Loucy (cell line): ENCODE results near the gene RELA.

ENCODE experiments used
- H2AFZ ChIP-seq: fragments of 200-600 bp; sonication (generic); 2 replicates; pipeline ENCODE4 v1.6.0; 2016; ENCODE audit warnings: antibody characterized with exemption, mild to moderate bottlenecking, low read length, moderate library complexity
- H3F3A ChIP-seq: fragments of 200-600 bp; 2 replicates; pipeline ENCODE4 v1.6.0; 2016; ENCODE audit warnings: antibody characterized with exemption, low read depth, mild to moderate bottlenecking
- H3K27me3 ChIP-seq: fragments of 200-600 bp; sonication (generic); 2 replicates; pipeline ENCODE4 v1.6.1; 2014; ENCODE audit warnings: low read length, mild to moderate bottlenecking; ENCODE audit not compliant: insufficient read depth, poor library complexity, severe bottlenecking
- H3K36me3 ChIP-seq: fragments of 200-600 bp; sonication (generic); 2 replicates; pipeline ENCODE4 v1.6.1; 2016; ENCODE audit warnings: low read length; ENCODE audit not compliant: insufficient read depth
- H3K4me1 ChIP-seq: fragments of 200-600 bp; sonication (generic); 2 replicates; pipeline ENCODE4 v1.5.1; 2014; ENCODE audit warnings: low read length, mild to moderate bottlenecking; ENCODE audit not compliant: insufficient read depth, poor library complexity, severe bottlenecking
- H3K4me2 ChIP-seq: fragments of 200-600 bp; sonication (generic); 2 replicates; pipeline ENCODE4 v1.6.0; 2014; ENCODE audit warnings: antibody characterized with exemption, low read length, low read depth, mild to moderate bottlenecking; ENCODE audit not compliant: poor library complexity, severe bottlenecking
- H3K4me3 ChIP-seq: fragments of 200-600 bp; sonication (generic); 2 replicates; pipeline ENCODE4 v1.5.1; 2014; ENCODE audit warnings: low read length, mild to moderate bottlenecking, mixed read lengths; ENCODE audit not compliant: poor library complexity, severe bottlenecking
- H3K79me2 ChIP-seq: fragments of 200-600 bp; sonication (generic); 2 replicates; pipeline ENCODE4 v1.6.1; 2014; ENCODE audit warnings: low read length; ENCODE audit not compliant: insufficient read depth
- H3K9ac ChIP-seq: fragments of 200-600 bp; sonication (generic); 2 replicates; pipeline ENCODE4 v1.6.0; 2014; ENCODE audit warnings: mild to moderate bottlenecking, low read depth, low read length, moderate library complexity; ENCODE audit not compliant: poor library complexity, severe bottlenecking
- H3K9me2 ChIP-seq: fragments of 200-600 bp; sonication (generic); replicated peaks from 2 replicates; pipeline ENCODE4 v1.6.1; 2016; ENCODE audit warnings: low read depth, low read length, mixed read lengths
- H3K9me3 ChIP-seq: fragments of 200-600 bp; sonication (generic); 2 replicates; pipeline ENCODE4 v1.6.1; 2014; ENCODE audit warnings: mild to moderate bottlenecking, antibody characterized with exemption, low read length, low read depth; ENCODE audit not compliant: insufficient read depth
- H4K20me1 ChIP-seq: fragments of 200-600 bp; sonication (generic); 2 replicates; pipeline ENCODE4 v1.6.0; 2014; ENCODE audit warnings: antibody characterized with exemption, low read length, mild to moderate bottlenecking; ENCODE audit not compliant: insufficient read depth, poor library complexity, severe bottlenecking
- EZH2phosphoT487 ChIP-seq: fragments of 200-600 bp; IDR thresholded peaks from 2 replicates; pipeline ENCODE4 v1.6.1; 2018; ENCODE audit warnings: antibody characterized with exemption, mild to moderate bottlenecking, moderate library complexity, borderline replicate concordance
- TF ChIP-seq, protein P1 (sequence below): fragments of 200-600 bp; sonication (generic); conservative IDR thresholded peaks from 2 replicates; pipeline ENCODE4 v1.5.1; 2014; ENCODE audit warnings: mild to moderate bottlenecking, antibody characterized with exemption, low read length

Gene RELA

DNA sequence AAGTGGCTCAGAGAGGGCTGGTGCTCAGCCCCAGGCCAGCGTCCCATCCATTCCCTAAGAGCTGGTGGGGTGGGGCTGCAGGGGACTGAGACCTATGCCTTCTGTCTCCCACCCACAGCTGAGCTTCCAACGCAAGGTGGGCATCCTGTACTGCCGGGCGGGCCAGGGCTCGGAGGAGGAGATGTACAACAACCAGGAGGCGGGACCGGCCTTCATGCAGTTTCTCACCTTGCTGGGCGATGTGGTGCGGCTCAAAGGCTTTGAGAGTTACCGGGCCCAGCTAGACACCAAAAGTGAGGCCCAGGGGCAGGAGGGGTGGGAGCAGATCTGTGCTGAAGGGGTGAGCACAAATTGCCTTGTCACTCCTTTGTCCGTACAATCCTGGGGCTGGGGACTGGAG, 17.9 kb downstream of the RELA start:
- Histone ChIP-seq H3K9me2 (no peaks in the 10 kb centered on the region), H3K4me1 (peaks cover 8% of the 10 kb centered on the region), H2AFZ (no peak overlapping the region), H3K36me3 (no peaks in the 10 kb centered on the region), H3K79me2 (peaks cover 20% of the 10 kb centered on the region; the same call in 1 of the 2 replicates), H3K9ac (no peak overlapping the region), H3K9me3 (no peaks in the 10 kb centered on the region), H3K4me3 (no peak overlapping the region), H3K4me2 (no peak overlapping the region), H4K20me1 (no peaks in the 10 kb centered on the region), H3K27me3 (no peaks in the 10 kb centered on the region), H3F3A (no peaks in the 10 kb centered on the region)
- TF ChIP-seq, protein P1, sequence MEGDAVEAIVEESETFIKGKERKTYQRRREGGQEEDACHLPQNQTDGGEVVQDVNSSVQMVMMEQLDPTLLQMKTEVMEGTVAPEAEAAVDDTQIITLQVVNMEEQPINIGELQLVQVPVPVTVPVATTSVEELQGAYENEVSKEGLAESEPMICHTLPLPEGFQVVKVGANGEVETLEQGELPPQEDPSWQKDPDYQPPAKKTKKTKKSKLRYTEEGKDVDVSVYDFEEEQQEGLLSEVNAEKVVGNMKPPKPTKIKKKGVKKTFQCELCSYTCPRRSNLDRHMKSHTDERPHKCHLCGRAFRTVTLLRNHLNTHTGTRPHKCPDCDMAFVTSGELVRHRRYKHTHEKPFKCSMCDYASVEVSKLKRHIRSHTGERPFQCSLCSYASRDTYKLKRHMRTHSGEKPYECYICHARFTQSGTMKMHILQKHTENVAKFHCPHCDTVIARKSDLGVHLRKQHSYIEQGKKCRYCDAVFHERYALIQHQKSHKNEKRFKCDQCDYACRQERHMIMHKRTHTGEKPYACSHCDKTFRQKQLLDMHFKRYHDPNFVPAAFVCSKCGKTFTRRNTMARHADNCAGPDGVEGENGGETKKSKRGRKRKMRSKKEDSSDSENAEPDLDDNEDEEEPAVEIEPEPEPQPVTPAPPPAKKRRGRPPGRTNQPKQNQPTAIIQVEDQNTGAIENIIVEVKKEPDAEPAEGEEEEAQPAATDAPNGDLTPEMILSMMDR, result no peak
- no peak for TF ChIP-seq EZH2phosphoT487

- no peaks in the 10 kb centered on the region for H3F3A ChIP-seq
- H3K9me2 ChIP-seq, result no peaks in the 10 kb centered on the region
- no peaks in the 10 kb centered on the region for H4K20me1 ChIP-seq
- no peak overlapping the region for H3K9ac ChIP-seq
- no peaks in the 10 kb centered on the region for H3K27me3 ChIP-seq
- no peak overlapping the region for H3K4me2 ChIP-seq
- peaks cover 20% of the 10 kb centered on the region; the same call in 1 of the 2 replicates for H3K79me2 ChIP-seq
- no peaks in the 10 kb centered on the region for H3K9me3 ChIP-seq
- H3K4me1 ChIP-seq, result peaks cover 16% of the 10 kb centered on the region
- H3K36me3 ChIP-seq, result no peaks in the 10 kb centered on the region
- TF ChIP-seq EZH2phosphoT487, result no peak
- TF ChIP-seq, protein P1, result no peak
- no peak overlapping the region for H3K4me3 ChIP-seq
- no peak overlapping the region for H2AFZ ChIP-seq
These were observed 18.7 kb downstream of the RELA start for GRCh38 chr11:65643971-65644370.

DNA sequence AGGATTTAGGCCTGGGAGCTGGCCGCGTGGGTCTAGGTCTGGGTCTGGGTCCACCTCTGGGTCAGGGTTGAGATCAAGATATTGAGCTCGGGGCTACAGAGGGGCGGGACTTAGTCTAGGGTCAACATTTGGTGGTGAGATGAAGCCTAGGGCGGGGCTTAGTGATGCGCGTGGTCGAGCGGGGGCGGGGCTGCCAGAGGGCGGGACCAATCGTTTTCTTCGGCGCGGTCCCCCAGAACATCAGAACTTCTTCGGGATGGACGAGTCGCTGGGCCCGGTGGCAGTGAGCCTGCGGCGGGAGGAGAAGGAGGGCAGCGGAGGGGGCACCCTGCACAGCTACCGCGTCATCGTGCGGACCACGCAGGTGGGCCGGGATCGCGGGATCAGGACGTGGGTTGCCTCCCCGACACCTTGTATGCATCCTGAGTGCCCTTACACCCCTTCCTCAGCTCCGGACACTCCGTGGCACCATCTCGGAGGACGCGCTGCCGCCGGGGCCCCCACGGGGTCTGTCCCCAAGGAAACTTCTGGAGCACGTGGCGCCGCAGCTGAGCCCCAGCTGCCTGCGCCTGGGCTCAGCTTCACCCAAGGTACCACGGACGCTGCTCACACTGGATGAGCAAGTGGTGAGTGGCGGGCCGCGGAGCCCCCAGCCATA, 20.6 kb downstream of the RELA start:
- Histone ChIP-seq H4K20me1 (no peaks in the 10 kb centered on the region), H3F3A (no peaks in the 10 kb centered on the region), H3K4me2 (peak overlapping the region; percentile 80), H3K4me1 (peaks cover 29% of the 10 kb centered on the region), H3K9me3 (no peaks in the 10 kb centered on the region), H3K9ac (no peak overlapping the region), H3K27me3 (no peaks in the 10 kb centered on the region), H3K4me3 (no peak overlapping the region), H3K9me2 (no peaks in the 10 kb centered on the region), H2AFZ (no peak overlapping the region), H3K36me3 (no peaks in the 10 kb centered on the region), H3K79me2 (peaks cover 20% of the 10 kb centered on the region; the same call in 1 of the 2 replicates)
- TF ChIP-seq, protein P1, result no peak
- no peak for TF ChIP-seq EZH2phosphoT487
